Measurements from ENCODE around the gene DUSP2.

The DUSP2 gene

GRCh38 chr2:96174251-96175144 lies 29.3 kb upstream of the DUSP2 start:
- in situ Hi-C loops (cut with HindIII; ENCODE audit: low sequenced_read_pairs): no loop called here
- no peak overlapping the region for H3K4me3 ChIP-seq (ENCODE audit: low read depth, low read length)
- peak; percentile 55 for DNase-seq (ENCODE audit: low read depth, low spot score)
- TF ChIP-seq CTCF (IDR thresholded peaks at IDR 0.05; ENCODE audit: low read depth, low read length): peak; percentile 91

- no peak for TF ChIP-seq CTCF (IDR thresholded peaks at IDR 0.05; ENCODE audit: low read depth, low read length)
- no peak overlapping the region for H3K4me3 ChIP-seq (ENCODE audit: low read depth, low read length)
- in situ Hi-C loops (cut with HindIII; ENCODE audit: low sequenced_read_pairs): no loop called here
- DNase-seq (ENCODE audit: low read depth, low spot score): no peak
Observed at GRCh38 chr2:96171831-96172230, 26.6 kb upstream of the DUSP2 start.

- TF ChIP-seq CTCF (IDR thresholded peaks at IDR 0.05; ENCODE audit: low read depth, low read length): no peak
- no peak overlapping the region for H3K4me3 ChIP-seq (ENCODE audit: low read depth, low read length)
- in situ Hi-C loops (cut with HindIII; ENCODE audit: low sequenced_read_pairs): no loop called here
- DNase-seq (ENCODE audit: low read depth, low spot score): no peak
Observed at GRCh38 chr2:96170626-96171025, 25.4 kb upstream of the DUSP2 start.

GRCh38 chr2:96169868-96170507 lies 24.7 kb upstream of the DUSP2 start:
- no peak overlapping the region for H3K4me3 ChIP-seq (ENCODE audit: low read depth, low read length)
- DNase-seq (ENCODE audit: low read depth, low spot score): no peak
- in situ Hi-C loops (cut with HindIII; ENCODE audit: low sequenced_read_pairs): no loop called here
- no peak for TF ChIP-seq CTCF (IDR thresholded peaks at IDR 0.05; ENCODE audit: low read depth, low read length)

GRCh38 chr2:96167407-96168013 lies 22.3 kb upstream of the DUSP2 start:
- no peak overlapping the region for H3K4me3 ChIP-seq (ENCODE audit: low read depth, low read length)
- no peak for TF ChIP-seq CTCF (IDR thresholded peaks at IDR 0.05; ENCODE audit: low read depth, low read length)
- in situ Hi-C loops (cut with HindIII; ENCODE audit: low sequenced_read_pairs): no loop called here
- DNase-seq (ENCODE audit: low read depth, low spot score): no peak

- TF ChIP-seq CTCF (IDR thresholded peaks at IDR 0.05; ENCODE audit: low read depth, low read length): no peak
- H3K4me3 ChIP-seq (ENCODE audit: low read depth, low read length): no peak overlapping the region
- no peak for DNase-seq (ENCODE audit: low read depth, low spot score)
- in situ Hi-C loops (cut with HindIII; ENCODE audit: low sequenced_read_pairs): no loop called here
Observed at GRCh38 chr2:96164459-96165184, 19.4 kb upstream of the DUSP2 start.

Data from astrocyte of the spinal cord (primary cell).